ENCODE results near the gene DNMT3A.

GRCh38 chr2:25341753-25342371 is at the start of gene DNMT3A:
- no peak for TF ChIP-seq CTCF (IDR thresholded peaks at IDR 0.05; ENCODE audit: borderline replicate concordance, extremely low read depth, low read length, poor library complexity, severe bottlenecking)
- no peak for TF ChIP-seq EZH2 (IDR thresholded peaks at IDR 0.05; ENCODE audit: borderline replicate concordance, low read depth, low read length, severe bottlenecking)

Measured in DND-41 (cell line).